Natural killer cell (primary cell): ENCODE data around the gene LMTK2. TPM values are rescaled to one million over a fixed set of nuclear protein-coding genes. Genes with fewer than 3 reads are reported as not detected.

Source experiments
- ATAC-seq, 3 donors: fragments of 150-1000 bp in 2 of 3; fragments of 200-7000 bp in 1 of 3; cut with Tn5 transposase; 1 replicate in 1 of 3; 2 replicates in 2 of 3; pipeline ENCODE4 v1.10.0; 2021; ENCODE audit warnings: mild to moderate bottlenecking in 2 of 3, moderate library complexity in 2 of 3
- DNase-seq, 2 donors: peaks; one replicate each; pipeline versions ENCODE4 v3.0.0 to v3.0.0-alpha.2; 2013 to 2021; ENCODE audit warnings: mixed read lengths in 1 of 2
- H3K27ac ChIP-seq: one replicate; pipeline ENCODE4 v1.5.1; 2013; ENCODE audit warnings: mild to moderate bottlenecking, low read length
- H3K27me3 ChIP-seq: one replicate; pipeline ENCODE4 v1.6.1; 2013; ENCODE audit warnings: low read length; ENCODE audit not compliant: control insufficient read depth, insufficient read depth
- H3K36me3 ChIP-seq: one replicate; pipeline ENCODE4 v1.6.1; 2013; ENCODE audit warnings: low read length; ENCODE audit not compliant: control insufficient read depth, insufficient read depth
- H3K4me1 ChIP-seq: one replicate; pipeline ENCODE4 v1.6.1; 2013; ENCODE audit warnings: low read length; ENCODE audit not compliant: control insufficient read depth, insufficient read depth
- H3K4me3 ChIP-seq: one replicate; pipeline ENCODE4 v1.5.1; 2013; ENCODE audit warnings: low read length
- H3K9me3 ChIP-seq: one replicate; pipeline ENCODE4 v1.6.1; 2013; ENCODE audit warnings: low read length; ENCODE audit not compliant: control insufficient read depth, insufficient read depth
- H3K27ac Mint-ChIP-seq, 2 donors: one replicate each; pipeline ENCODE4 v1.8.0; 2022; ENCODE audit warnings: mild to moderate bottlenecking in 2 of 2, mixed read lengths in 2 of 2, moderate library complexity in 1 of 2
- H3K27me3 Mint-ChIP-seq, 2 donors: one replicate each; pipeline ENCODE4 v1.8.0; 2022; ENCODE audit warnings: low read depth in 2 of 2, mixed read lengths in 2 of 2
- H3K36me3 Mint-ChIP-seq: one replicate; pipeline ENCODE4 v1.8.0; 2022; ENCODE audit warnings: mixed read lengths
- H3K4me1 Mint-ChIP-seq, 2 donors: one replicate each; pipeline ENCODE4 v1.8.0; 2022; ENCODE audit warnings: mixed read lengths in 2 of 2
- H3K4me3 Mint-ChIP-seq: one replicate; pipeline ENCODE4 v1.8.0; 2022; ENCODE audit warnings: mild to moderate bottlenecking, moderate library complexity, mixed read lengths
- H3K9me3 Mint-ChIP-seq, 2 donors: one replicate each; pipeline ENCODE4 v1.8.0; 2022; ENCODE audit warnings: mixed read lengths in 2 of 2
- WGBS: methylation state at CpG from one replicate; pipeline ENCODE4 v1.1.7; 2013; ENCODE audit warnings: missing lambda C conversion rate; ENCODE audit not compliant: insufficient coverage; 5-methylcytosine and 5-hydroxymethylcytosine counted together
- intact Hi-C: fragments of 100-400 bp; cut with micrococcal nuclease; formaldehyde crosslinking; loops from one replicate; pipeline ENCODE4 v1.14.2; 2022
- total RNA-seq, 4 donors: library from RNA; stranded (reverse); fragments of 120-200 nt in 1 of 4; gene quantifications; one replicate each; pipeline versions ENCODE4 v1.2.3 to v1.2.4, GENCODE V29; 2013 to 2022
- TF ChIP-seq, protein P1 (sequence below): fragments of 200-600 bp; IDR thresholded peaks from one replicate; pipeline ENCODE4 v1.8.0; 2022; ENCODE audit warnings: antibody characterized with exemption

LMTK2 gene
- total RNA-seq, 3 donors from 2014 or later (not counting 1 experiment from before 2014, with no cell fraction given): 18.7 to 33.9 (median 26.6) TPM

- Mint-ChIP-seq H3K9me3 (no peaks in the 10 kb centered on the region), H3K4me1 (peaks cover 8 to 15% of the 10 kb centered on the region in 2 donors), H3K36me3 (no peaks in the 10 kb centered on the region), H3K27ac (no peak overlapping the region), H3K27me3 (no peaks in the 10 kb centered on the region), H3K4me3 (no peak overlapping the region)
- no peaks in the 10 kb centered on the region for H3K9me3 ChIP-seq
- intact Hi-C loops: no loop called here
- H3K27me3 ChIP-seq: no peaks in the 10 kb centered on the region
- no peaks in the 10 kb centered on the region for H3K4me1 ChIP-seq
- H3K27ac ChIP-seq: no peak overlapping the region
- TF ChIP-seq, protein P1, sequence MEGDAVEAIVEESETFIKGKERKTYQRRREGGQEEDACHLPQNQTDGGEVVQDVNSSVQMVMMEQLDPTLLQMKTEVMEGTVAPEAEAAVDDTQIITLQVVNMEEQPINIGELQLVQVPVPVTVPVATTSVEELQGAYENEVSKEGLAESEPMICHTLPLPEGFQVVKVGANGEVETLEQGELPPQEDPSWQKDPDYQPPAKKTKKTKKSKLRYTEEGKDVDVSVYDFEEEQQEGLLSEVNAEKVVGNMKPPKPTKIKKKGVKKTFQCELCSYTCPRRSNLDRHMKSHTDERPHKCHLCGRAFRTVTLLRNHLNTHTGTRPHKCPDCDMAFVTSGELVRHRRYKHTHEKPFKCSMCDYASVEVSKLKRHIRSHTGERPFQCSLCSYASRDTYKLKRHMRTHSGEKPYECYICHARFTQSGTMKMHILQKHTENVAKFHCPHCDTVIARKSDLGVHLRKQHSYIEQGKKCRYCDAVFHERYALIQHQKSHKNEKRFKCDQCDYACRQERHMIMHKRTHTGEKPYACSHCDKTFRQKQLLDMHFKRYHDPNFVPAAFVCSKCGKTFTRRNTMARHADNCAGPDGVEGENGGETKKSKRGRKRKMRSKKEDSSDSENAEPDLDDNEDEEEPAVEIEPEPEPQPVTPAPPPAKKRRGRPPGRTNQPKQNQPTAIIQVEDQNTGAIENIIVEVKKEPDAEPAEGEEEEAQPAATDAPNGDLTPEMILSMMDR: no peak
- peaks cover 15% of the 10 kb centered on the region for H3K36me3 ChIP-seq
- DNase-seq (no peak), ATAC-seq (no peak)
- 94% methylated on average over 30 of the region's 30 CpGs for WGBS
- H3K4me3 ChIP-seq: no peak overlapping the region
Observed at GRCh38 chr7:98222533-98223195, 116.0 kb downstream of the LMTK2 start.

- TF ChIP-seq, protein P1: no peak
Observed at GRCh38 chr7:98223351-98223897, 116.8 kb downstream of the LMTK2 start.

GRCh38 chr7:98223898-98224700, 117.4 kb downstream of the LMTK2 start:
- H3K9me3 Mint-ChIP-seq: no peaks in the 10 kb centered on the region
- Histone ChIP-seq H3K27me3 (no peaks in the 10 kb centered on the region), H3K36me3 (peaks cover 15% of the 10 kb centered on the region), H3K27ac (no peak overlapping the region), H3K9me3 (no peaks in the 10 kb centered on the region), H3K4me3 (no peak overlapping the region), H3K4me1 (no peaks in the 10 kb centered on the region)
- H3K4me3 Mint-ChIP-seq: no peak overlapping the region
- intact Hi-C loops: no loop called here
- H3K27ac Mint-ChIP-seq: no peak overlapping the region
- peaks cover 0 to 3% of the 10 kb centered on the region in 2 donors for H3K4me1 Mint-ChIP-seq
- DNase-seq: no peak
- H3K36me3 Mint-ChIP-seq: no peaks in the 10 kb centered on the region
- 93% methylated on average over 21 of the region's 21 CpGs for WGBS
- TF ChIP-seq, protein P1: no peak
- ATAC-seq: no peak
- H3K27me3 Mint-ChIP-seq: no peaks in the 10 kb centered on the region

More at GRCh38 chr7:98223351-98223897, 116.8 kb downstream of the LMTK2 start:
- DNase-seq (no peak), ATAC-seq (no peak)
- no peak overlapping the region for H3K4me3 ChIP-seq
- intact Hi-C loops: no loop called here
- no peak overlapping the region for H3K27ac Mint-ChIP-seq
- H3K36me3 ChIP-seq: peaks cover 15% of the 10 kb centered on the region
- H3K4me3 Mint-ChIP-seq: no peak overlapping the region
- H3K9me3 Mint-ChIP-seq: no peaks in the 10 kb centered on the region
- H3K9me3 ChIP-seq: no peaks in the 10 kb centered on the region
- H3K36me3 Mint-ChIP-seq: no peaks in the 10 kb centered on the region
- H3K27me3 Mint-ChIP-seq: no peaks in the 10 kb centered on the region
- whole genome bisulfite sequencing: 90% methylated on average over 13 of the region's 15 CpGs
- no peak overlapping the region for H3K27ac ChIP-seq
- H3K4me1 Mint-ChIP-seq: peaks cover 4 to 10% of the 10 kb centered on the region in 2 donors
- no peaks in the 10 kb centered on the region for H3K4me1 ChIP-seq
- H3K27me3 ChIP-seq: no peaks in the 10 kb centered on the region
